GM18498 (cell line): ENCODE data around the gene CHM.

Experiments used
- ATAC-seq: cut with Tn5 transposase; IDR thresholded peaks from one replicate; pipeline ENCODE4 v1.9.1; 2021; ENCODE audit warnings: mild to moderate bottlenecking, moderate library complexity; ENCODE audit not compliant: unreplicated experiment

The CHM gene

DNA sequence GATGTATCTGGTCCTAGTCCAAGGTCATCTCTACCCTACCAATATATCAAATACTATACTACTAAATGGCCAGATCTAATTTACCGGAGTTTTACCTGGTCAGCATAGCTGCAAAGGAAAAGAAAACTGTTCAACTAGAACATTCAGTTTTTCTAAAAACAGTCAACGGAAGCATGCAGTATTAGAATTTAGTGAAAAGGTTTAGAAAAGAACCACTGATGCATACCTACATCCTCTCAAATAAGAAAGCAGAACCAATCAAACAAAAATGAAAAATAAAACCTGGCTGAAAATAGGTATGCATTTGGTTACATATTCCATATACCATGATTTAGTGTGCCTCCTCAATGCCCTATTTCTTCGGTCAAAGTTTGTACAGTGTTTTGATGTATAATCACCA lies 140.0 kb downstream of the CHM start:
- peak; percentile 59 for ATAC-seq

DNA sequence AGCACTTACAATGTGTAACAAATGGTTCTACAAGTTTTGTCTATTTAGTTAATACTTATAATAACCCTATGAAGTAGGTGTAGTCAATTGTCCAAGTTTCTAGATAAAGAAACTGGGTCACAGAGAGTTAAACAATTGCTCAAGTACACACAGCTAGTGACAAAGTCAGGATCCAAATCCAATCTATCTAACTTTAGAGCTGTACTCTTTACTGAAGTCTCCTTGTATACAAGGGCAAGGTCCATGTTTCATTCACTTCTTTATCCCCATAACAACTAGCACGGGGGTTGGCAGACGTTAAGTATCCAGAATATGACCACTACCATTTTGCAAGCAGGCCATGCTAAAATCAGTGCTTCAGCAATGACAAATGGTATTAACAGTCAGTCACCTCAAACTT lies 141.0 kb downstream of the CHM start:
- ATAC-seq: no peak

DNA sequence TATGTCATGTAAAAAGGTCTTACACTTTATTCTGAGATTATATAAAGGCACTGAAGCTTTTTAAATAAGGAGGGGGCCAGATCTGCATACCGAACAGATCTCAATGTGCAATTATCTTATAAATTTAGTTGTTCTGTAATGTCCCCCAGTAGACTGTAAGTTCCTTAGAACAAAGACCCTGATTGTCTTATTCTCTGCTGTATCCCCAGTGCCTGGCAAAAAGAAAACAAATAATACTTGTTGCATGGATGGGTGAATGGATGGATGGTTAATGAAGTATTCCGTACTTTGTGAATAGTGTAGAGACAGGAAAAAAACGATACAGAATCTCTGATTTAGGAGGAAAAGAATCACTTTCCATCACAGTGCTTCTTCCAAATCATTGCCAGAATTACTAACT lies 141.5 kb downstream of the CHM start:
- ATAC-seq: no peak

DNA sequence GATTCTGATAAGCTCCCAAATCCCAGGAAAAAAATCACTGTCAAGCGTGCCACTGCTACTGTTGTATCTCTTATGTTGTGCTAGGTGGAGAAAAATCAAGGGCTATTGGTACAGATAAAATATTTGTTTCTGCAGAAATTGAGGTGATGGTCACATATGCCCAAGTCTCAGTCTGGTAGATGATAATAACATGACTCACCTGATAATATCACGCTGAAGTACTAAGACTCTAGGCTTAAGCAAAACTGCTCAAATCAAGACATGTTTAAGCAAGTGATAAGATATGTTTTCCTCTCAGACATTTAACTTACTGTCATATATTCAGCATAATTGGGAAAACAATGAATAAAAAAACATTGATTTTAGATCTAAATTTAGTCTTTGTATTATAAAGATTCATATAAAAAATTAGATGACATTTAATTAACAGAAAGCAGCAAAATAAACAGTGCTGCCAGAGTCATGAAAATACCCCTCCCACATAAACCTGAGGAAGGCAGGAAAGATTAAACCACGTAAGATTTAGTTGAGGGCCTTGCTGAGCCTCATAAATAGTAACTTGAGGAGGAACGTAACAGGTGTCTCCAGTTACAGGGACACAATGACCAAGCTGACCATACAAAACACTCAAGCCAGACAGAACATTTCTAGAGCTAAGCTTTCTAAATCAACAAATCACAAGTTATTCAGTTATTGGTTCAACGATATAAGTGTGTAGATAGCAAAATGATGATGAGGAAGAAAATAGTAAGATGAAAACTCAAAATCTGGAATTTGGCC lies 143.5 kb downstream of the CHM start:
- no peak for ATAC-seq

DNA sequence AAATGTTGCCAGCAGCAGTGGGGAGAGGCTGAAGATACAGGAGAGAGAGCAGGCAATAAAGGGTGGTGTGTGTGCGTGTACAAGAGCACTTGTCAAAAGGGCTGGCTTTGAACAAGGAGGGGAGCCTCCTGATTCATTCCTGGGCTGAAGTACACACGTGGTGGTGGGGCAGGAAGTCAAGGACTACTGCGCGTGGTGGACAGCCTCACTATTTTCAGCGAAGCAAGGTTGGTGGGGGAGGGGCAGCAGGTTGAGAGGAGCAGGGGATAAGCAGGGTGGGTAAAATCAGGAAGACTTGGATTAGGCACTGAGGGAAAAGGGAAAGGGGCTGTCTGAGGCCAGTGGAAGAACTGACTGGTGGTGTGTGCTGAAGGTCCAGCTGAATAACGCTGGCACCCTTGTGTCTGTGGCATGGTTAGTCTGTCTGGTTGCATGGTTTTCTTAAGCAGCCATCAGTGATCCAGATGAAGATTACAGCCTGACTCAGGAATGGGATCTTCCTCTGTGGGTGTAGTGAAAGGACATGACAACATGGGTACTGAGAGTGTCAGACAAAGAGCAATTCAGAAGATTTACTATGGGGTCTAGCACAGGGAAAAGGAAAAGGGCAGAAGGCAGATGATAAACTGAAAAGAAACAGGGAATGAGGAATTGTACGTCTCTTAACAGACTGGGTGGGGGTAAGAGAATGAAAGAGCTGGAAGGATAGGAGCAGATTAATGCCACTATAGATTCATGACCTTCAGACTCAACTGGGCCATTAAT lies 149.8 kb downstream of the CHM start:
- ATAC-seq: no peak

DNA sequence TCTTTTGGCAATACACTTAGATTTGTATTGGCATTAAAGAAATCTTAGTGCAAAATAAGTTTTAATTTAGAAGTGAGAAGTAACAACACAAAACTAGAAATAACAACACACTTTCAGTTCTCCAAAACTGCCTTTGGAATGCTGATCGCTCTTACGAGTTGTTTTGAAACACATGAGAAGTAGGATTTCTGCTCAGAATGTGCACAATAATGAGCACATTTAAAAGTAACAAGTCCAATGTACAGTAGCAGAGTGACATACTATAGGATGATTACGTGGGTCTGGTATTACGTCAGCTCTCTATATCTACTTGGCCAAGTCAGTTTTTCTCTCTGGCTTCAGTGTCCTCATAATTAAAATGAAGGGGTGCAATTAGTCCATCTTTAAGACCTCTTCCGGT lies 164.8 kb downstream of the CHM start:
- no peak for ATAC-seq

DNA sequence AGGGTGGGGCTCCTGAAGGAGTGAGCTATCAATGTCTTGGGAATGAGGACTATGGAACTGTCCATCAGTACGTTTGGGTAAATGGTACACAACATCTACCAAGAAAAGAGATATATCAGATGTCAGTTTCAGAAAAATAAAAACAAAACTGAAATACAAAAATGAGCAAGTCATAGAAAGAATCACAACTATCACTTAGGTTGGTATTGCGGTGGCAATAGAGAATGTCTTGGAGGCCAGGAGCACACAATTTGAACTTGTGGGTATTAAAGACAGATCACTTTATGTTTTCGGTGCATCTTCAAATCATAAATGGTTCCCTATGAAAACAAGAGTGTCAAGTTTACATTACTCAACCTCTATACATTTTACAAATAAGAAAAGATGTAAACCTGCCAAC lies 176.8 kb downstream of the CHM start:
- no peak for ATAC-seq

DNA sequence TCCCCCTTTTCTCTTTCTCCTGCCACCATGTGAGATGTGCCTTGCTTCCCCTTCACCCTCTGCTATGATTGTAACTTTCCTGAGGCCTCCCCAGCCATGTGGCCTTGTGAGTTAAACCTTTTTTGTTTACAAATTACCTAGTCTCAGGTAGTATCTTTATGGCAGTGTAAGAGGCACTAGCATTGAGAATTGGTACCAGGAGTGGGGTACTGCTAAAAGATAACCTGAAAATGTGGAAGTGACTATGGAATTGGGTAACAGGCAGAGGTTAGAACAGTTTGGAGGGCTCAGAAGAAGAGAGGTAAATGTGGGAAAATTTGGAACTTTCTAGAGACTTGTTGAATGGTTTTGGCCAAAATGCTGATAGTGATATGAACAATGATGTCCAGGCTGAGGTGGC lies 182.0 kb downstream of the CHM start:
- ATAC-seq: no peak

DNA sequence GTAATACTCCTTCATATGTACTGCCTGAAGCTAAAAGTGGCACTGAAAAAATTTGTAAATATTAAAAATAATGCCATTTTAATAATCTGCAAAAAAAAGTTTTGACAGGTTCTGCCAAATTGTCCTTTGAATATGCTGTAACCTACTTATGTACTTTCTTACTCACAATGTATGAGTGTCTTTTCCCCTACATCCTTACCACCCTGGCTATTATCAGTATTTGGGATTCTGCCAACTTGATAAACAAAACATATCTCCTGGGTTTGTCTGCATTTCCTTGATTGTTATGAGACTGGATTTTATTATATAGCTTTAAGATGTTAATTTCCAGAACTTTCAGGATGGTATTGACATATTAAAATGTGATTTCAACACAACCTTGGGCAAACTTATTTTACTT lies 187.9 kb downstream of the CHM start:
- ATAC-seq: no peak

DNA sequence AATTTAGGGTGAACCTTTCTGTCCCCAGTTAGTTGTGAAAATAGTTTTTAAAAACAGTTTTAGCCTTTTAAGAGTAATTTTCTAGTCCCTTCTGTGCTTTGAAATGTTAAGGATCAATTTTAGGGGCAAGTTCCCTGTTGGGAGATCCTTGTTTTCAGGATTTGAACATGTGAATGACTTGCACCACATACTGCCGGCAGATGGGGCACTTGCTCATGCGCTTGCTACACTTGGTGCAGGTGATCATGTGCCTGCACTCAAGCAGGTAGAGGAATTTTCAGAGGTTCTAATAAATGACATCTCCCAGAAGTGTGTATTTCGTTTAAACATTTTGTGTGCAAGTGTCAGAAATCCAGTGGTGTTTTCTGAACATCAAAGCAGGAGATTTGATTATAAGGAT lies 195.9 kb downstream of the CHM start:
- ATAC-seq: no peak

DNA sequence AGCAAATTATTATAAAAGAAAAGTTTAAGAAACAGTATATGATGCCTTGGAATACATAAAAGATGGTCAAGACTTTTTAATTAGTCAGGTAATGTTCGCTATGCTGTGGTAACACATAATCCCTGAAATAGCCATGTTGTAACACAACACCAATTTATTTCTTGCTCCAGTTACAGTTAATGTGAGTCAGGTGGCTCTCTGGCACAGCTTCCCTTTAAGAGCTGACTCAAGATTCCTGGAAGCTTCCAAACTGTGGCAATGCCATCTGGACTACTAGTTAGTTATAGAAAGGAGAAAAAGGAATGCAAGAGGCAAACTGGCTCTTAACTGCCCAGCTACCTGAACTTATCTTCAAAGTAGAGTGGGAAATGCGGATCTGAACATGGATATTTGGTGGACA lies 210.5 kb downstream of the CHM start:
- no peak for ATAC-seq

DNA sequence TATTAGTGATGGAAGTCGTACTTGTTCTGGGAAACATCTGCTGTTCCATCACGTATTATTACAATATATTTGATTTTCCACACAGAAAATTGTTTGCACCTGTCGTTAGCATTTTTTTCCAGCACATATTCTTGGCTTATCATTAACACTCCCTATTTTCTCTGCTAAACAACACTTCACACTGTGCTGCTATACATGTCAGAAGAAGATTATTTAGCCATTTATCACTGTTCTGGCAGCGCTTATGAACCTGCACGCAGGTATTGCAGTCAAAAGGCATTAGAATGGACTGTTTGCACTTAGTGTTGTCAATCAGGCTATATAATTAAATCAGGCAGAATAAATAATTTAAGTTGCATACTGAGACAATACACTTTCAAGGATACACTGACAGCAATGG lies 218.6 kb downstream of the CHM start:
- ATAC-seq: no peak

DNA sequence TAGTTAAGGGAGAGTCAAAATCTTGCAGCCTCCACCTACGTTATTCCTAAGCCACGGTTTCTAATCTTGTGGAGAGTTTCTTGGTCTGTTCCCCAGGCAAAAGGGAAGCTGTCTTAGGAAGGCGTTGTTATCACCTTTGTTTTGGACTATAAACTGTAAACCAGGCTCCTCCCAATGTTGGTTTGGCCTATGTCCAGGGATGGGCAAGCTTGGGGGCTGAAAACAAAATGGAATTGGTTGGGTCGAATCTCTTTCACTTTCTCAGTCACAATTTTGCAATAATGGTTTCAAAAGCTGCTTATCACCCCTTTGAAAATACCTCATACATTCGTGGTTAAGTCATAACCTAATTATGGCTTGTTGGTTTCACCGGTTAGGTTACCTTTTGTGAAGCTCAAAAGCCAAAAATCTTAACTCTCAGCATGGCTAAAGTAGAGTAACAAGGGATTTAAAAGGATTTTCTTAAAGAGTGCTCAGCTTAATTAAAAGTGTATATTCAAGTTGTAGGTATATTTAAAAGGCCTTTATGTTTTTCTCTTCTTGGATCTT lies 232.1 kb downstream of the CHM start:
- no peak for ATAC-seq
